Skeletal muscle satellite cell (primary cell): ENCODE results near the gene MAPK8IP1.
"Not testable (repeated sequence)": the region's sequence is repeated elsewhere in the genome, so short reads cannot be mapped to it uniquely, and the experiment has no call there.

Experiments
- H3K27me3 ChIP-seq: 2 replicates; pipeline ENCODE4 v1.7.0; 2013; ENCODE audit warnings: low read length; ENCODE audit not compliant: control insufficient read depth, insufficient read depth
- H3K36me3 ChIP-seq: 2 replicates; pipeline ENCODE4 v1.7.0; 2013; ENCODE audit warnings: mild to moderate bottlenecking, control low read depth, low read length; ENCODE audit not compliant: insufficient read depth
- H3K4me1 ChIP-seq: 2 replicates; pipeline ENCODE4 v1.7.0; 2013; ENCODE audit warnings: low read length; ENCODE audit not compliant: control insufficient read depth, insufficient read depth
- H3K4me2 ChIP-seq: 2 replicates; pipeline ENCODE4 v1.7.0; 2013; ENCODE audit warnings: mild to moderate bottlenecking, low read length
- H3K4me3 ChIP-seq: 2 replicates; pipeline ENCODE4 v1.7.0; 2013; ENCODE audit warnings: low read length
- H3K9ac ChIP-seq: 2 replicates; pipeline ENCODE4 v1.7.0; 2013; ENCODE audit warnings: mild to moderate bottlenecking, low read depth, low read length, moderate library complexity
- H3K9me3 ChIP-seq: replicated peaks from 2 replicates; pipeline ENCODE4 v1.7.0; 2013; ENCODE audit warnings: mild to moderate bottlenecking, control low read depth, low read length

The MAPK8IP1 gene

DNA sequence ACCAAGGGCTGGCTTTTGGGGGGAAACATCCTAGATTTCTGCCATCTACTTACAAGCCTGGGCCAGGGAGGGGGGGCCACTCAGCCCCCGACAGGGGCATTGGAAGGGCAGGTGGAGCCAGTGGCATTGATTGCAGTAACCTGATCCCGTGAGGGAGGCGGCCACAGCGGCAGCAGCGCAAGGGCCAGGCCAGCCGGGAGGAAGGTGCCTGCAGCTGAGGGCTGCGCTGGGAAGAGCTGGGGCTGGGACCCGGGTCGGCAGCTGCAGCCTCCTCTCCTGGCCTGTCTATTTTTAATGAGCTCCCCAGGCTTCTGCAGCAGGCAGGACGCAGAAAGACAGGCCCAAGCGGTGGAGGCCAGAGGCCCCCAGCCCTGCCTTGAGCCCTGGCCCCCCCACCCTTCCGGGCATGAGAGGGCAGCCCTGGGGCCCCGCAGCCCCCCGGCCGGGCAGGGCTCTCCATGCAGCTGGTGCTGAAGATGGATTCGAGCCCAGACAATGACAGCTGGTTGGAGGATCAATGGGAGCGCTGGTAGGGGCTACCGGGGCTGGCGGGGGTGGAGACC, 11.1 kb downstream of the MAPK8IP1 start:
- no peaks in the 10 kb centered on the region for H3K36me3 ChIP-seq
- H3K4me2 ChIP-seq = no peak overlapping the region
- no peak overlapping the region for H3K9ac ChIP-seq
- H3K27me3 ChIP-seq = peaks cover 74% of the 10 kb centered on the region
- no peak overlapping the region for H3K4me3 ChIP-seq
- H3K4me1 ChIP-seq = peaks cover 15% of the 10 kb centered on the region
- H3K9me3 ChIP-seq = no peaks in the 10 kb centered on the region

DNA sequence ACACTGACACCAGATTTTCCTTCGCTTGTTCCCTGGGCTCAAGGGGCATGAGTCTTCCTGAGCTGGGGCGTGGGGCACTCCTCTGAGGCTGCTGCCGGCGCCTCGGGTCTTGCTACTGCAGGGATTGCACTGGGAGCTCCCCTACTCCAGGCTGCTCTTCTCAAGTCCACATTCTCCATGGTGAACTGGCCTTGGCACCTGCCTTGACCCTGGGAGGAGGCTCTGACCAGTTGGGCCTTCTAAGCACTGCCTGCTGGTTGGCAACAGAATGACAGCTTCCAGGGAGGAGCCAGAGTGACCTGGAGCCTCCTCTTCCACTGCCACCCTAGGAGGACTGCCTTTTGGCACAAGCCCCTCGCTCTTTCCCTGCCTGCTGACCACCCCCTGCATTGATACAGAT, 12.1 kb downstream of the MAPK8IP1 start:
- peaks cover 15% of the 10 kb centered on the region for H3K4me1 ChIP-seq
- no peak overlapping the region for H3K9ac ChIP-seq
- H3K9me3 ChIP-seq = no peaks in the 10 kb centered on the region
- H3K27me3 ChIP-seq = peaks cover 71% of the 10 kb centered on the region
- no peak overlapping the region for H3K4me2 ChIP-seq
- no peaks in the 10 kb centered on the region for H3K36me3 ChIP-seq
- H3K4me3 ChIP-seq = no peak overlapping the region

- peak overlapping the region; percentile 95 for H3K4me2 ChIP-seq
- no peak overlapping the region for H3K9ac ChIP-seq
- peaks cover 56% of the 10 kb centered on the region for H3K27me3 ChIP-seq
- peaks cover 15% of the 10 kb centered on the region for H3K4me1 ChIP-seq
- peak overlapping the region; percentile 81 for H3K4me3 ChIP-seq
- H3K9me3 ChIP-seq = no peaks in the 10 kb centered on the region
- no peaks in the 10 kb centered on the region for H3K36me3 ChIP-seq
These were observed 13.6 kb downstream of the MAPK8IP1 start for GRCh38 chr11:45899086-45899447.

- Histone ChIP-seq H3K4me1 (peaks cover 15% of the 10 kb centered on the region), H3K36me3 (no peaks in the 10 kb centered on the region), H3K9me3 (no peaks in the 10 kb centered on the region), H3K9ac (peak overlapping the region; percentile 78), H3K4me2 (peak overlapping the region; percentile 95), H3K27me3 (peaks cover 51% of the 10 kb centered on the region), H3K4me3 (peak overlapping the region; percentile 81)
These were observed 14.2 kb downstream of the MAPK8IP1 start for GRCh38 chr11:45899448-45900174.

- Histone ChIP-seq H3K4me2 (peak overlapping the region; percentile 95), H3K27me3 (peaks cover 46% of the 10 kb centered on the region), H3K4me1 (peaks cover 15% of the 10 kb centered on the region), H3K4me3 (peak overlapping the region; percentile 81), H3K9ac (peak overlapping the region; percentile 27)
- not testable (repeated sequence) for H3K36me3 ChIP-seq, H3K9me3 ChIP-seq
These were observed 14.8 kb downstream of the MAPK8IP1 start for GRCh38 chr11:45900175-45900800.

DNA sequence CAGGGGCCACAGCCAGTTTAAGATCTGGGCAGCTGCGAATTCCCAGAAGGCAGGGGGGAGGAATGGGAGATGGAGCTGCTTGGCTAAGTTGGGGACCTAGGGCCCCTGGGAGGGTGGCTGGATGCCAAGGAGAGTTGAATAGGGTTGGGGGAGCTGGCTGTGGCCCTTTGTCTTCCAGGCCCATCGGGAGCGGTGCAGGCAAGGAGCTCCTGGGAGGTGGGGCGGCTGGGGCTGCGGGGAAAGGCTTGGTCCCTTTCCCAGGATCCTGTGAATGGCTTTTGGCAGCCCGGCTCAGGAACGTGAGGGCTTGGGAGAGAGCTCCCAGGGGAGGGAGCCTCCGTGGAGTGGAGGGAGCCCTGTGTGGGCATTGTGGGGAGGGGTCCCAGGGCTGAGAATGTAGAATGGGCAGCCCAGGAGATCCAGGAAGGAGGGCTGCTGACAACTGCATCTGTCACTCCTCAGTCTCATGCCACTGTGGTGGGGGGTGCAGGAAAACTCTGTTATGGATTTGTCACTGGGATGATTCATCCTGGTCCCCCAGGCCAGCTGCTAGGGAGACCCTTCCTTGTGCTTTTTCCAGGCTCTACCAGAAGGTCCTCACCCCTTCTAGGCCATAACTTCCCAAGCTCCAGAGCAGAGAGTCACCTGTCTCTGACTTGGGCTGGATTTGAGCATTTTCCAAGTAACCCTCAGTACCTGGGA, 15.6 kb downstream of the MAPK8IP1 start:
- Histone ChIP-seq H3K27me3 (peaks cover 41% of the 10 kb centered on the region), H3K36me3 (no peaks in the 10 kb centered on the region), H3K4me3 (peak overlapping the region; percentile 81), H3K9ac (no peak overlapping the region), H3K9me3 (no peaks in the 10 kb centered on the region), H3K4me1 (peaks cover 15% of the 10 kb centered on the region), H3K4me2 (peak overlapping the region; percentile 95)

DNA sequence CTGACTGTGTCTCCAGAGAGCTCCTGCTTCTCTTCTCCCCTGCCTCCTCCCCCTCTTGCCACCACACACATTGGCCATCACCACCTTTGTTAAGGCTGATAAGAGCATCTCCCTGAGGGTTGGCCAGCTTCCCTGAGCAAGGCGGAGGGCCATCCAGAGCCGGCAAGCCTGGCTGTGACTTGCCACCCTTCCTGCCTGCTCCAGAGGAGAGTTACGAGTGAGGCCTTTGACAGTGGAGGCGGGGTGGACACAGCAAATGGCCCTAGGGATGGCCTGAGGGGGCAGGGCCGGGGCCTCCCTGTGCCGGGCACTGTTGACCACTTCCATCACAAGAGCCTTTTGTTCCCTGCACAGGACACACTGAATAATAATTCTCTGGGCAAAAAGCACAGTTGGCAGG, 16.2 kb downstream of the MAPK8IP1 start:
- H3K4me2 ChIP-seq = no peak overlapping the region
- H3K4me3 ChIP-seq = no peak overlapping the region

GRCh38 chr11:45902452-45903380, 17.3 kb downstream of the MAPK8IP1 start:
- no peak overlapping the region for H3K4me3 ChIP-seq
- H3K9ac ChIP-seq = no peak overlapping the region
- peaks cover 15% of the 10 kb centered on the region for H3K4me1 ChIP-seq
- H3K27me3 ChIP-seq = peaks cover 25% of the 10 kb centered on the region
- H3K36me3 ChIP-seq = no peaks in the 10 kb centered on the region
- H3K4me2 ChIP-seq = no peak overlapping the region
- H3K9me3 ChIP-seq = no peaks in the 10 kb centered on the region

More for the DNA sequence above, 16.2 kb downstream of the MAPK8IP1 start:
- no peak overlapping the region for H3K9ac ChIP-seq
- H3K36me3 ChIP-seq = no peaks in the 10 kb centered on the region
- peaks cover 36% of the 10 kb centered on the region for H3K27me3 ChIP-seq
- peaks cover 15% of the 10 kb centered on the region for H3K4me1 ChIP-seq
- no peaks in the 10 kb centered on the region for H3K9me3 ChIP-seq

DNA sequence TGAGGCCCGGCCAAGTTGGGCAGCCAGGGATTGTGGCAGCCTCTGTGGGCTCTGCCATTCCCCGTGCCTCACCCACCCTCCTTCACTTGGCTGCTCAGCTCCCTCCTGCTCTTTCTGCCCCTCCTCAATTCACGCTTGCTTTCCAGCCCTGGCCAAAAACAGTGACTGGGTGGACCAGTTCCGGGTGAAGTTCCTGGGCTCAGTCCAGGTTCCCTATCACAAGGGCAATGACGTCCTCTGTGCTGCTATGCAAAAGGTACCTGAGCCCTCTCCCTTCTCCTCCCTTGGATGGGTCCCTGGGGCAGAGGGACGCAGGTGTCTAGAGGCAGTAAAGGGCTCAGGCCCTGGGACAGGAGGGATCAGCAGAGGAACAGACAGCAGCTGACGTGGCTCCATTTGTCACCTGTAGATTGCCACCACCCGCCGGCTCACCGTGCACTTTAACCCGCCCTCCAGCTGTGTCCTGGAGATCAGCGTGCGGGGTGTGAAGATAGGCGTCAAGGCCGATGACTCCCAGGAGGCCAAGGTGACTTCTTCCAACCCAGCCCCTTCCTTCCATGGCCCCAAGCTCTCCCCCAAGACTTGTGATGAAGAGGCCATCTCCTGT, 19.0 kb downstream of the MAPK8IP1 start:
- peaks cover 12% of the 10 kb centered on the region for H3K4me1 ChIP-seq

GRCh38 chr11:45905095-45905494, 19.6 kb downstream of the MAPK8IP1 start:
- H3K9me3 ChIP-seq = no peaks in the 10 kb centered on the region
- no peak overlapping the region for H3K4me3 ChIP-seq
- peaks cover 7% of the 10 kb centered on the region for H3K36me3 ChIP-seq
- peaks cover 13% of the 10 kb centered on the region for H3K27me3 ChIP-seq
- peaks cover 9% of the 10 kb centered on the region for H3K4me1 ChIP-seq
- no peak overlapping the region for H3K9ac ChIP-seq
- H3K4me2 ChIP-seq = no peak overlapping the region

More for the DNA sequence above, 19.0 kb downstream of the MAPK8IP1 start:
- H3K4me3 ChIP-seq = no peak overlapping the region
- peaks cover 13% of the 10 kb centered on the region for H3K27me3 ChIP-seq
- no peaks in the 10 kb centered on the region for H3K9me3 ChIP-seq
- H3K4me2 ChIP-seq = no peak overlapping the region
- no peak overlapping the region for H3K9ac ChIP-seq
- H3K36me3 ChIP-seq = peaks cover under 1% of the 10 kb centered on the region
